Endothelial cell of umbilical vein (primary cell): ENCODE results near the gene PDGFB. TPM values are rescaled to one million over a fixed set of nuclear protein-coding genes. Genes with fewer than 3 reads are reported as not detected.
A peak's percentile ranks its signal among the peaks of the same experiment; 100 is the strongest.

Source experiments
- BruUV-seq: library from RNA; stranded (reverse); fragments of 400-500 nt; replicated peaks from 2 replicates; lab custom pipeline; 2021; lab: Mats Ljungman, UMichigan
- CTCF ChIA-PET: fragments of 300-600, 350-600 bp; sonication (Branson Sonifier 250); formaldehyde crosslinking; loops from one replicate; lab custom pipeline; 2021; ENCODE audit warnings: antibody characterized with exemption, inconsistent platforms; lab: Charles Lee
- POLR2A ChIA-PET: fragments of 300-600, 350-600 bp; sonication (Branson Sonifier 250); formaldehyde crosslinking; loops from one replicate; lab custom pipeline; 2021; ENCODE audit warnings: antibody characterized with exemption, inconsistent platforms; lab: Charles Lee
- DNase-seq: peaks from one replicate; pipeline ENCODE4 v3.0.0-alpha.2; 2011; ENCODE audit warnings: low read depth, low spot score
- FAIRE-seq: peaks from 2 replicates; lab custom pipeline; 2011; peaks lifted over from hg19 to GRCh38; lab: Jason Lieb, UNC
- H2AFZ ChIP-seq: 2 replicates; pipeline ENCODE4 v1.6.0; 2012; ENCODE audit warnings: low read depth, low read length, control low read depth, inconsistent platforms
- H3K27ac ChIP-seq: 2 replicates; pipeline ENCODE4 v1.5.1; 2011; ENCODE audit warnings: low read depth, mild to moderate bottlenecking, control low read depth, low read length, moderate library complexity; ENCODE audit not compliant: insufficient read depth
- H3K27me3 ChIP-seq, 2 experiments: 2 replicates each; pipeline versions ENCODE4 v1.6.0 to v1.6.1; 2011; ENCODE audit warnings: low read length in 2 of 2, mixed read lengths in 1 of 2; ENCODE audit not compliant: control insufficient read depth in 2 of 2, insufficient read depth in 2 of 2
- H3K36me3 ChIP-seq, 2 experiments: 2 replicates in 1 of 2; 3 replicates in 1 of 2; pipeline ENCODE4 v1.5.1; 2011; ENCODE audit warnings: low read length in 2 of 2, mild to moderate bottlenecking in 1 of 2, moderate library complexity in 1 of 2; ENCODE audit not compliant: control insufficient read depth in 2 of 2, insufficient read depth in 2 of 2; ENCODE audit errors: extremely low read depth in 1 of 2
- H3K4me1 ChIP-seq: 3 replicates; pipeline ENCODE4 v1.5.1; 2011; ENCODE audit warnings: mild to moderate bottlenecking, low read length; ENCODE audit not compliant: control insufficient read depth, insufficient read depth; ENCODE audit errors: extremely low read depth
- H3K4me2 ChIP-seq: 2 replicates; pipeline ENCODE4 v1.6.1; 2011; ENCODE audit warnings: low read length, control low read depth, mixed read lengths; ENCODE audit not compliant: insufficient read depth
- H3K4me3 ChIP-seq, 3 experiments: fragments of 200-600 bp in 1 of 3; sonication (generic), shearing (Covaris generic) in 1 of 3; replicated peaks in 1 of 3; 2 replicates each; pipeline ENCODE4 v1.5.1; 2011 to 2016; ENCODE audit warnings: control low read depth in 3 of 3, low read length in 3 of 3, mild to moderate bottlenecking in 2 of 3, inconsistent platforms in 1 of 3, low read depth in 1 of 3, moderate library complexity in 1 of 3; ENCODE audit not compliant: insufficient read depth in 1 of 3
- H3K79me2 ChIP-seq: 2 replicates; pipeline ENCODE4 v1.6.0; 2012; ENCODE audit warnings: low read length, inconsistent platforms; ENCODE audit not compliant: control insufficient read depth, insufficient read depth
- H3K9ac ChIP-seq: replicated peaks from 2 replicates; pipeline ENCODE3; 2011; ENCODE audit warnings: low read length, control low read depth; ENCODE audit not compliant: insufficient read depth; ENCODE audit errors: extremely low read depth
- H3K9me1 ChIP-seq: replicated peaks from 3 replicates; pipeline ENCODE4 v1.6.0; 2011; ENCODE audit warnings: mild to moderate bottlenecking, low read length; ENCODE audit not compliant: control insufficient read depth, insufficient read depth; ENCODE audit errors: extremely low read depth
- H3K9me3 ChIP-seq: replicated peaks from 2 replicates; pipeline ENCODE4 v1.5.1; 2012; ENCODE audit warnings: low read length, inconsistent platforms; ENCODE audit not compliant: control insufficient read depth, insufficient read depth
- H4K20me1 ChIP-seq: replicated peaks from 2 replicates; pipeline ENCODE3; 2011; ENCODE audit warnings: mild to moderate bottlenecking, low read length; ENCODE audit not compliant: control insufficient read depth, insufficient read depth; ENCODE audit errors: extremely low read depth
- FOS ChIP-seq: IDR thresholded peaks from 2 replicates; pipeline ENCODE4 v1.6.1; 2011; ENCODE audit warnings: mild to moderate bottlenecking, low read length, moderate library complexity, borderline replicate concordance; ENCODE audit not compliant: insufficient read depth
- JUN ChIP-seq: IDR thresholded peaks from 2 replicates; pipeline ENCODE4 v1.6.1; 2011; ENCODE audit warnings: borderline replicate concordance, low read depth; ENCODE audit not compliant: insufficient read length, insufficient read depth
- MAX ChIP-seq: IDR thresholded peaks from 2 replicates; pipeline ENCODE4 v1.6.1; 2011; ENCODE audit not compliant: insufficient read depth, insufficient read length
- MYC ChIP-seq: IDR thresholded peaks from one replicate; pipeline ENCODE4 v1.6.1; 2011; ENCODE audit warnings: mild to moderate bottlenecking, low read depth, low read length
- POLR2AphosphoS5 ChIP-seq: IDR thresholded peaks from 2 replicates; pipeline ENCODE4 v1.6.1; 2012; ENCODE audit warnings: low read depth, mild to moderate bottlenecking, control low read depth, low read length, moderate library complexity; ENCODE audit not compliant: insufficient read depth
- dilution Hi-C: fragments of 300-500 bp; cut with MboI; formaldehyde crosslinking; loops from one replicate; pipeline ENCODE4 v1.15.0; 2019; ENCODE audit warnings: low sequenced_read_pairs; ENCODE audit not compliant: extremely low pct_ligation_motif_present
- intact Hi-C: fragments of 100-400 bp; cut with micrococcal nuclease; formaldehyde crosslinking; loops from one replicate; pipeline ENCODE4 v1.10.0; 2022
- polyA plus RNA-seq, 4 experiments: library from polyadenylated mRNA; depleted of rRNA in 3 of 4; stranded (reverse) in 3 of 4; unstranded in 1 of 4; fragments of >200 nt; gene quantifications; 2 replicates each; pipeline versions ENCODE4 v1.2.1 to v1.2.3, GENCODE V29; 2011 to 2012; ENCODE audit warnings: missing spikeins in 1 of 4
- total RNA-seq: library from RNA; stranded (reverse); gene quantifications from 2 replicates; pipeline ENCODE4 v1.2.3, GENCODE V29; 2021

PDGFB gene
- total and polyA plus RNA-seq, 2 donors (not counting 3 experiments of a cell fraction or from before 2014, with no cell fraction given), result 135 to 240 TPM

- H3K27me3 ChIP-seq, result no peaks in the 10 kb centered on the region
- no peaks in the 10 kb centered on the region for H3K9me1 ChIP-seq
- no peak for FAIRE-seq
- H3K4me1 ChIP-seq, result no peaks in the 10 kb centered on the region
- no TSS peak for BruUV-seq
- CTCF ChIA-PET, result interaction anchor here (3.1 kb wide), 1 partner anchor 52 kb away, joined by 17 read pairs; no protein-coding TSS in a partner anchor
- H2AFZ ChIP-seq, result no peak overlapping the region
- no peak overlapping the region for H3K4me3 ChIP-seq
- POLR2A ChIA-PET, result interaction anchor here (0.6 kb wide), 1 partner anchor 21 kb away, joined by 4 read pairs; no protein-coding TSS in a partner anchor
- no peak overlapping the region for H3K9ac ChIP-seq
- dilution Hi-C loops, result no loop called here
- intact Hi-C loops, result no loop called here
- no peaks in the 10 kb centered on the region for H4K20me1 ChIP-seq
- H3K79me2 ChIP-seq, result peaks cover 7% of the 10 kb centered on the region
- H3K36me3 ChIP-seq, result peaks cover 47 to 63% of the 10 kb centered on the region in 2 experiments
- TF ChIP-seq POLR2AphosphoS5, result no peak
- TF ChIP-seq JUN, result no peak
- no peak for DNase-seq
- H3K4me2 ChIP-seq, result no peak overlapping the region
- H3K27ac ChIP-seq, result no peak overlapping the region
- H3K9me3 ChIP-seq, result no peaks in the 10 kb centered on the region
Observed at GRCh38 chr22:39223091-39223710, 21.6 kb downstream of the PDGFB start.

- Histone ChIP-seq H3K4me3 (no peak overlapping the region), H2AFZ (no peak overlapping the region), H3K9me1 (no peaks in the 10 kb centered on the region), H3K79me2 (no peaks in the 10 kb centered on the region), H3K9ac (no peak overlapping the region), H3K27me3 (no peaks in the 10 kb centered on the region), H4K20me1 (no peaks in the 10 kb centered on the region), H3K36me3 (peaks cover 38 to 53% of the 10 kb centered on the region in 2 experiments), H3K27ac (no peak overlapping the region), H3K9me3 (no peaks in the 10 kb centered on the region), H3K4me1 (no peaks in the 10 kb centered on the region), H3K4me2 (no peak overlapping the region)
- no peak for FAIRE-seq
- intact Hi-C loops, result no loop called here
- no TSS peak for BruUV-seq
- dilution Hi-C loops, result no loop called here
- ChIA-PET CTCF (interaction anchor here (1.1 to 3.1 kb wide), 6 partner anchors 8 to 95 kb away, joined by 3 to 17 read pairs (median 4); no protein-coding TSS in a partner anchor), POLR2A (interaction anchor here (1.2 kb wide), 1 partner anchor 97 kb away, joined by 4 read pairs; the partner anchor contains the start of gene RPL3)
- peak; percentile 34 for TF ChIP-seq POLR2AphosphoS5
- no peak for TF ChIP-seq JUN
- TF ChIP-seq FOS, result no peak
- no peak for TF ChIP-seq MYC
- TF ChIP-seq MAX, result no peak
- DNase-seq, result no peak
Observed at GRCh38 chr22:39221999-39222686, 22.6 kb downstream of the PDGFB start.
